Inflammatory macrophage treated with lipopolysaccharide for 1 hour (primary cell): ENCODE results near the gene F2R.
"Not testable (repeated sequence)": the region's sequence is repeated elsewhere in the genome, so short reads cannot be mapped to it uniquely, and the experiment has no call there.

Source experiments
- DNase-seq, 2 donors: peaks; one replicate each; pipeline ENCODE4 v3.0.0-alpha.2; 2020 to 2022

The F2R gene

DNA sequence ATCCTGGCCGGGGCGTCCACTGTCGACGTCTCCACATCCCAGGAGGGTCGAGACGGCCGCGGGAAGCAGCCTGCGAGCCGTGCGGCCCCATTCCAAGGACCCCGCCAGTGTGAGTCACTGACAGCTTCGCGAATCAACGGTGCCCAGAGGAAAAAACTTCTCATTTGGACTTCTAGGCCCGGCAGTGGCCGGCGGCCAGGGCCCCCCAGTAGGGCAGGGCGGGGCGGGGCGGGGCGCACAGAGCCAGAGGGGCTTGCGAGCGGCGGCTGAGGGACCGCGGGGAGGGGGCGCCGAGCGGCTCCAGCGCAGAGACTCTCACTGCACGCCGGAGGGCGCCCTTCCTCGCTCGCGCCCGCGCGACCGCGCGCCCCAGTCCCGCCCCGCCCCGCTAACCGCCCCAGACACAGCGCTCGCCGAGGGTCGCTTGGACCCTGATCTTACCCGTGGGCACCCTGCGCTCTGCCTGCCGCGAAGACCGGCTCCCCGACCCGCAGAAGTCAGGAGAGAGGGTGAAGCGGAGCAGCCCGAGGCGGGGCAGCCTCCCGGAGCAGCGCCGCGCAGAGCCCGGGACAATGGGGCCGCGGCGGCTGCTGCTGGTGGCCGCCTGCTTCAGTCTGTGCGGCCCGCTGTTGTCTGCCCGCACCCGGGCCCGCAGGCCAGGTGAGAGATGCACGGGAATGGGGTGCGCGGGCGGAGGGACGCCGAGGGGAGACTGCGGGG lies at the start of gene F2R:
Gene F2R (plus strand): TSS at position 391 of the 720 bp plus-strand sequence. CDS start 182 bp downstream, at position 573.
- DNase-seq, result peak in 1 of 2 donors; percentile 33

DNA sequence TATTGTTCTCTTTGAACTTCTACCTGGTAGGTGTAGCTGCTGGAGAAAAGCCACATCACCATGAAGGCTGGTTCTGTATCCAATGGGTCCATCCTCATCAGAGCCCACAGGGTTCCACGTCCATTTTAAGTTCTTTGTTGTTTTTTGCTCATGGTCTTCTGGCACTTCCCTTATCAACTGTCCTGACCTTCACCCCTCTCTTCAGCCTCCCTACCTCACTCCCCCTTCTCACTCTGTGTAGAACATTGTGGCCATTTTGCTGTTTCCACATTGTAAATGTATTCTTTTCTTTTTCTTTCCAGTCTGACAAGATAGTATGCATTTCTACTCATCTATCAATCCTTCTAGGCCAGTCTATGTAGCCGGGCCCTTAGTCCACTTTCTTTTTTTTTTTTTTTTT lies 48.4 kb upstream of the F2R start:
- no peak for DNase-seq

DNA sequence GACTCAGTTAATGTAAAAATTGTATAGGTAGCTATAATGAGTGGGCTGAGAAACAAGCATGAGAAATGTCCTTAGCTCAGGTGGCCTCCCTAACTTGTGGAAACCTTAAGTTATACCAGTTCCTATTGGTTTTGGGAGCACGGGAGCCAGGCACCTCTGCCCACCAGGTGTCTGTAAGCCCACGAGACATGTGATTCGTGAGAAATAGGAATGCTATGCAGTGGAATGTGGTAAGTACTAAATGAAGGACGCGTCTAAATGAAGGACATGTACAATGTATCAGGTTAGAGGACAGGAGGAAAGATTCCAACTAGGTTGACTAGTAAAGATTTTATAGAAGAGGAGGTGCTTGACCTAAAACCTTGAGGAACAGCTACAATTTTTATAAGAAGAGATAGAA lies 46.7 kb upstream of the F2R start:
- DNase-seq, result no peak

DNA sequence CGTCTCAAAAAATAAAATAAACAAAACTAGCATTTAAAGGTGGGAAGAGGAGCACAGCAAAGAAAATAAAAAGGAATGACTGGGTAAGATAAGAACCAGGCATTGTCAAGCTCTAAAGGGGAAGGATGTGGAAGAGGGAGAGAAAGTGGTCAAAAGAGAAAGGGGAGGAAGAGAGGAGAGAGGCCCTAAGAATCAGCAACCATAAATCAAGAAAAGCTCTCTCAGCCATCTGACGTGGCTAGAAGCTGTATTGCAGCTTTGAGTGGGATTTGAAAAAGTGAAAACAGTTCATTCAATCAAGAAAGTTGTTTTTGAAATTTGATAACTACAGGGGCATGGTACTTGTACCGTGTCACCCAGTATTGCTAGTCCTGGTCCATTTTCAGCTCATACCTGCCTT lies 45.4 kb upstream of the F2R start:
- DNase-seq, result no peak

DNA sequence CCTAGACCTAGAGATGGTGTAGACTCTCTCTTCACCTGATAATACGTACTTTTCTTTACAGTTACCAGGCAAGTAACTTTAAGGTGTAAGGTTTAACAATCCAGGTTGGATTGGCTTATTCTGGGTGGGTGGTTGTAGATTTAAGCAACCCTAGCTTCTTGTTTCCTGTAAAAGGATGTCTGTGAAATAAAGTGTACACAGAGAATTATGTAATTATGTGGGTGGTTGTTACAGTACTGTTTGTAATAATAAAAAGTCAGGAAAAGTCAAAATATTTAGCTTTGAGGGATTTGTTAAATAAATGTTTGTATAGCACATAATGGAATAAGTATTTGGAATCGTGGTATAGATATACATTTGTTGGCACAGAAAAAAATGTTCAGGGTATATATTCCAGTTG lies 43.7 kb upstream of the F2R start:
- DNase-seq, result peak; percentile 3 to 19

DNA sequence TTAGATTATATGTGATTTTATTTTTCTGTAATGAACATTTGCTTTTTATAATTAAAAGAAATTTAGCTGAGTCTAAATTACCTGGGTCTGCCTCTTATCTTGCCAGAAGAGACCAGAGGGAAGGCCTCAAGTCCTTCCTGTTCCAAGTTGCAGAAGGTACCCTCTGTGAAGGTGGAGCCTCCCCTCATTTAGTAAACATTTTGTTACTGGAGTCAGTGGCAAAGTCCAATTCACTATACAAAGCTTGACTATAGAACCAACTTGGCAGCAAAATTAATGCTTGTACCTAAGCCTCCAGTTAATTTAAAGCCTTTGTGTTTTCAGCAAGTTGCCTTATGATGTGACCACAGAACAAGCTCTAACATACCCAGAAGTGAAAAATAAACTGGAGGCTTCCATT lies 42.8 kb upstream of the F2R start:
- no peak for DNase-seq

DNA sequence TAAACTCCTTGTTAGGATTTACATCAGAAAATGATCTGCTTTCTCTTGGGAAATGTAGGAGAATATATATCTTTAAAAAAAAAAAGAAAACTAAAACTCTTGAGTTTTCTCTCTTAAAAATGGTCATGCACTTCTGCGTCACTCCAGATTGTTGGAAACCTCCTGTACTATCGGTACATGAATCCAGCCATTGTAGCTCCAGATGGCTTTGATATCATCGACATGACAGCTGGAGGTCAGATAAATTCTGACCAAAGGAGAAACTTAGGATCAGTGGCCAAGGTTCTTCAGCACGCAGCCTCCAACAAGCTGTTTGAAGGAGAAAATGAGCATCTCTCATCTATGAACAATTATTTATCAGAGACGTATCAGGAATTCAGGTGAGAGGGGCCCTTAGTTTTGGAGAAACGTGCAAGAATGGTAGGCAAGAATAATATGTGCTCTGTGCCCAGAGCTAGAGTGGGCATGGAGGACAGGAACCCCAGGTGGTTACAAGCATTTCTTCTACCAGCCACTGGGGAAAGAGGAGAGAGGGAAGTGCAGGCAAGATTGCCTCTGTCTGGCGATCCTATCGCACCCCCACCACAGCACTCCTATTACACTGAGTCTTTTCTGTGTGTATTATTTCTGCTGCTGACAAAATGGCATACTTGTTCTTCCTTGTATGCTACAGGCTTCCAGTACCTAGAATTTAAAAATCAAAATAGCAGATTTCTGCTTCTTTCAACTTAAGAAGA lies 41.4 kb upstream of the F2R start:
- DNase-seq, result no peak

DNA sequence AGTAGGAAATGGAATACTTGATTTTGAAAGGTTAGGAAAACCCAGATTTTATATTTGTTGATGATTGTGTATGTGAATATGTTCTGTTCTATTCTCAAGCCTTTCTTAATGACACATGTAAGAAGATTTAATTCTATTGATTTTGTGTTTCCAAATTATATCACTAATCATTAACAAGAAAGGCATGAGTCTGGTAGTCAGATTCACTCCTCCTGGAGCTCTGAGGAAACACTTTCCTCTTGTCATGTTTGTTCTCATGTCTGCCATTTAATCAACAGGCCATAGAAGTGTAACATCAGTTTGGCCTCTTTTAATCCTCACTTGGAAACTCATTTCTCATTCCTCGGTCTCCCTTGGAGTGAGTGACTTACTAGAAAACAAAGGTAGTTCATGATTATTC lies 40.6 kb upstream of the F2R start:
- no peak for DNase-seq

DNA sequence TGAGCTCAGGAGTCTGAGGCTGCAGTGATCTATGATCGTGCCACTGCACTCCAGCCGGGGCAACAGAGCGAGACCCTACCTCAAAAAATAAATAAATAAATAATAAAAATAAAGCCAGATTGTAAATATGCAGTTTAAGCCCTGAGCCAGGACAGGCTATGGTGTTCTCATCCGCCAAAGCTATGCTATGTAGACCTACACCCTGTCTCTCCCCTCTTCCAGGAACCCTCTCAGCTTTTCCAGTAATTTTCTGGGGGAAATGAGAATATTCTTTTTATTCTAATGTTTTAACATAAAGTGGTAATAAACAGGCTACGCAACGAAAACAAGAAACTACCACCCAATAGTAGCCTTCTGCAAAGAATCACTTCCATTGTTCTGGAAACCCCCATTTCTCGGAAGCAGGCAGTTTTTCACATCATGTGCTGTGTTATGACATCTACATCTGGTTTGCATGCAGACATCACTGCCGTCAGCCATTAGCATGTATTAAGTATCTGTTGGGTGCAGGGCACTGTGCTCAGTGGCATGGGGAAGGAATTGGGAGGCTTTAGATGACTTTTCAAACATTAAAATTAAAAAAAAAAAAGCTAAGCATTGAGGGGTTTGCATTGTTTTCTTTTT lies 38.0 kb upstream of the F2R start:
- no peak for DNase-seq

DNA sequence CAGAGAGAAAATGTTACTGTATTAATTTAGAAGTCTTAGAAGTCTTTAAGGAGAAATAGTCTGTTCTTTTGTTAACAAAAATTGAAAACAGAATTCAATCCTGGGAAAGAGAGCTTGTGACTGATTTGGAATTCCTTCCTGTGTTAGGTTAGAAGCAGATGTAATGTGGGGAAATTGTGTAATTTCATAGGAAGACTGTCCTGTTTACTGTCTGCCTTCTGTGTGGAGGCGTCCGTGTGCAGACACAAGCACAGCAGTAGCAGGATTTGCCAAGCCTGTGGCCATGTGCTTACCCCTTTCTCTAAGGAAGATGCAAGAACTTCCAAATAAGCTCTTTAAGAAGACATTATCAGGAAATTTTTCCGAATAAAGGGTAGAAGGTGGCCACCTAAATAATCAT lies 36.7 kb upstream of the F2R start:
- DNase-seq, result peak in 1 of 2 donors; percentile 6

DNA sequence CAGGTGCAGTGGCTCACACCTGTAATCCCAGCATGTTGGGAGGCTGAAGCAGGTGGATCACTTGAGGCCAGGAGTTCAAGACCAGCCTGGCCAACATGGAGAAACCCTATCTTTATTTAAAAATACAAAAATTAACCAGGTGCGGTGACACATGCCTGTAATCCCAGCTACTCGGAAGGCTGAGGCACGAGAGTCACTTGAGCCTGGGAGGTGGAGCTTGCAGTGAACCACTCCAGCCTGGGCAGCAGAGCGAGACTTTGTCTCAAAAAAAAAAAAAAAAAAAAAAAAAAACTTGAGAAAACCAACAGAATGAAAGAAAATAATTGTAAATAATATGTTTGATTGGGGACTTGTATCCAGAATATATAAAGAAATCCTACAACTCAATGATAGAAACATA lies 35.1 kb upstream of the F2R start:
- not testable (repeated sequence) for DNase-seq

DNA sequence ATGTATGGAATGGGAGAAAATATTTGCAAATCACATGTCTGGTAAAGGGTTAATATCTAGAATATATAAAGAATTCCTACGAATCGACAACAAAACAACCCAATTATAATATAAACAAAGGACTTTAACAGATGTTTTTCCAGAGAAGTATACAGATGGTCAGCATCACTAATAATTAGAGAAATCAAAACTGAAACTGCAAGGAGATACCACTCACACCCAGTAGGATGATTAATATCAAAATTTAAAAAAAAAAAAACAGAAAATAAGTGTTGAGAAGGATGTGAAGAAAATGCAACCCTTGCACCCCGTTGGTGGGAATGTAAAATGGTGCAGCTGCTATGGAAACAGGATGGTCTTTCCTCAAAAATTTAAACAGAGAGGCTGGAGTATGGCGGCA lies 34.6 kb upstream of the F2R start:
- no peak for DNase-seq

DNA sequence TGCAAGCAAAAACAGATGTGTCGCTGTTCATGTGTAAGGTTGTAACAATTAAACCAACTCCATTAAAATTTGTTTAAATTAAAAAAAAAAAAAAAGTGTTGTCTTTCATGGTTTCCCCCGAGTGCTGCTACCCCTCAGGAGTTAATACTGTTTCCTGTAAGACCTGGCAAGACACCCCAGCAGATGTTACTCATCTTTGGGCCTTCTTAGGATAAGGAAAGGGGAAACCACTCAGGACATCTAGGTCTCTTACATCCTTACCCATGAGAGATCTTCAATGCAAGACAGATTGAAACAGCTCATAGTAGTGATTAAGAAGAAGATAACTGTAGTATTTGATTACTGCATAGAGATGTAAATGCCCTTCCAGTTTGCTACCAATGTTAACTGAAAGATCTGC lies 33.5 kb upstream of the F2R start:
- DNase-seq, result no peak

DNA sequence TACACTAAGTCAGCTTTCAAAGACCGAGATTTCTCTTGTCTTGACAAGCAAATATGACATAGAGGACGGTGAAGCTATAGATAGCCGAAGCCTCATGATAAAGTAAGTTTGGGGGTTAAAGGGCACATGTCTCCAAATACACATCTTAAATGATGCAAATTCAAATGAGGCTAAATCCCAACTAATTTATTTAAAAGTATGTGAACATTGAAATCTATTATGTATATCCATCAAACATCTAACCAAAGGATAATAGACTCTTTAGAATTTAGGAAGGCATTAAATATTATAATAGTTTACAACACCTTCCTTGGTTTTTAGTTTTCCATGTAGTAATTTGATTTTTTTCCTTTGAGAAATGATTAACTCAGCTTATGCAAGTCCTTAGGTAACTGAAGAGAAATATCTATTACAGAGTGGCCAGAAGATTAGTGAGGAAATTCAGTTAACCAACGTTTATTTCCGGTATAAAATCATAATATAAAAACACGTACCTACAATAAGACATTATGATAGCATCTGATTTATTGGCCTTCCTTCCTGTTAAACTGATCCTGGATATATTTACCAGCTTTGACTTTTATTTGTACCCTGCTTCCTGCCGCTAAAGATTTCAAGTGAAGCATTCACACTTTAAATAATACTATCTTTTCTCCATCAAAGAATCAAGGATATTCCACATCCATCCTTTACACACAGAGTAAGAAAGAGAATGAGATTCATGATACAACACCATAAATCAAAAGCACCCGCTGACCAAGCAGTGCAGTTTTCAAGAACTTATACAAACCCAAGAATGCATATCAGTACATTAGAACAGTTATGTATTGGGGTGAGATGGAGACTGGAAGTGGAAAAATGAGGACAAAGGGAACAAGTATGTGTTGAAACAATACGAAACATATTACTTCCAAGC lies 31.9 kb upstream of the F2R start:
- DNase-seq, result no peak

DNA sequence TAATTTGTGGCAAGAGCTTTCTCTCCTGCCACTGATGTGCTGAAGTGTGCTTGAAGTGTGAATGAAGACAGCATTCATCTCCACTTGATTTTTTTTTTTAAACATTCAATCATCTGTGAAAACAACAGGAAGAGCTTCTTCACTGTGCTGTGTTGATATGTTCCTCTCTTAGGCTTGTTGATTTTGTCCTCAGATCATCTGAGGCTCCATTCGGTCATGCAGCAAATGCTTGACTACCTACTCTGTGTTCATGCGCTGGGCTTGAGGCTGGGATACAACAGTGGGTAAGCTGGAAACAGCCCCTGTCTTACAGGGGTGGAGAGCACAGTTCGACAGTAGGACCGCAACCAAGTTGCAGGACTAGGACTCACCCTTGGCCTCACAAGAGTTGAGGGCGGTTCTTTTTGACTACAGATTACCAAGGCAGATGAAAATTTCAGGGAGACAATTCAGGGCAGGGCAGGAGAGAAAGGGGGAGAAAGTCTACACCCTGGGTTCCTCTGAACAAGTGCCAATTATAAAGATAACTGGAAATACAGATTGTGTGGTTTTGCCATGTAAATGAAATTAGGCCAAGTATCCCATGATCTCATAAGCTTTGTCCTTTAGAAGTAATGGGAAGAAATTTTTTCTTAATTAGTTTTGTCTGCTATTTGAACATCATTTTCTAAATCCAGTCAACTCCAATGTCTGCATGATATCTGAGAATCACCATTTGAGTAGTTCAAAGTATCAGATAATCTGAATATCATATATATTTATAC lies 31.0 kb upstream of the F2R start:
- DNase-seq, result no peak

DNA sequence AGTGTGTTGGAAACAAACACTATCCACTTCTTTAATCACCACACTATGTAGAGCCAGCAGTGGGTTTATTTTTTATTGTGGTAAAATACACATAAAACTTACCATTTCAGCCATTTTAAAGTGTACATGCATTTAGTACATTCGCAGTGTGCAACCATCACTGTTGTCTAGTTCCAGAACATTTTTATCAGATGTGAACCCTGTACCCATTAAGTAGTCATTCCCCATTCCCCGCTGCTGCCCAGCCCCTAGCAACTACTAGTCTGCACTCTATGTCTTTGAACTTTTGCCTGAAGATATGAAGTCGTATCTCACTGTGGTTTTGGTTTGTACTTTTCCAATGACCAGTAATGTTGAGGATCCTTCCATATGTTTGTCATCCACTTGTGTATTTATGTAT lies 30.2 kb upstream of the F2R start:
- DNase-seq, result no peak

DNA sequence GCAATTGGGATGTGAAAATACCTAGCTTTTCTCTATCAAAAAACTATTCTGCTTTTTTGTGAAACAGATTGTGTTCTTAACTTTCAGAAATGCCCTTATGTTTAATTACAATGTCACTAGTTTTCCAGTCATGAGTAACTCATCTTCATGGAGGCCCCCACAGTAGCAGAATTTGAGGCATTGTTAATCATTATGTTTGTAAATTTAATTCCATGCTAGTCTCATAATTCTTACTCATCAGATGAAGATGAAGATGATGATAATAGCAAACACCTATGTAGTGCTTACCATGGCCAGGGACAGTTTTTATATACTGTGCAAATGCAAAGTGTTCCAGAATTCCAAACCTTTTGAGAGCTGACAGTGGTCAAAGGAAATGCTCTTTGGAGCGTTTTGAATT lies 27.7 kb upstream of the F2R start:
- DNase-seq, result no peak

DNA sequence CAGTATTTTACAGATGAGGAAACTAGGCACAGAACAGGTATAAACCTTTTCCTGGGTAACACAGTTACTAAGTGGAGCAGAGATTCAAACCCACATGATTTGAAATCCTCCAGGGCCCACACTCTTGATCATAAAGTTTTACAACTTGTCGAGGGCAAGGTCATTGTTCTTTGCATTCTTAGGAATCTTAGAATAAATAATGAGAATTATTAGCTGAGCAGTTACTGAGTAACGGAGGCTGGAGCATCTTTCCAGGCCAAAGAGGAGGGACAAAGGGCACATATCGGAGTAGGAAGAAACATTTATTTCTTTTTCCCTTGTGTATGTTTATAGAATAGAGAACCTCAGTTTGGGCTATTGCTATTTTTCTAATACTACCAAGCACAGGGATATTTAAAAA lies 27.1 kb upstream of the F2R start:
- no peak for DNase-seq

DNA sequence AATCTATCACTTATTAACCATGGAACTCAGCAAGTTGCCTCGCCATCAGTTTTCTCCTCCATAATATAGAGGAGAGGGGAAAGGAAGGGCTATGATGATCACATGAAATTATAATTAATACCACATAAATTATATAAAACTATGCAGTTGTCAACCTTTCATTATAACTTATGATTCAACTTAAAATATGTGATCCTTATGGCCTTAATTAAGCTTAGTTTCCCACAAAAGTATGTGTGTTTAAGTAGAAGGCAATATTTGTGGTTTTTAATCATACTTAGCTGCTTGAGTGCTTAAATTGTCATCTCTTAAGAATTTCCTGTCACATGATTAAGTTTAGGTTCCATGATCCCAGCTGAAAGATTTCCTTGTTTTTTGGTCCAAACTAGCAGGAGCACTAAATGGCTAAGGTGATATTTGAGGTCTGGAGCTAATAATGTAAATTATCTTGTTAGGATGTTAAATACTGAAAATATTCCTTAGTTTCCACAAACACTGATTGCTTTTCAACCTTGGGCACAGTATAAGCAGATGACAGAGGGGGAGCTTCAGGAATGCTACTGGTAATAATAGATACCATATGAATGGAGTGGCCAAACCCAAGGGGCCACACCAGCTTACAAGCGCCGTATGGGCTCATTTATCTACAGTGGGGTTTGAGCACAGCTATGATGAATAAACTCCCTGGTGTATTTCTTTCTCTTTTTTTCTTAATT lies 26.4 kb upstream of the F2R start:
- no peak for DNase-seq

DNA sequence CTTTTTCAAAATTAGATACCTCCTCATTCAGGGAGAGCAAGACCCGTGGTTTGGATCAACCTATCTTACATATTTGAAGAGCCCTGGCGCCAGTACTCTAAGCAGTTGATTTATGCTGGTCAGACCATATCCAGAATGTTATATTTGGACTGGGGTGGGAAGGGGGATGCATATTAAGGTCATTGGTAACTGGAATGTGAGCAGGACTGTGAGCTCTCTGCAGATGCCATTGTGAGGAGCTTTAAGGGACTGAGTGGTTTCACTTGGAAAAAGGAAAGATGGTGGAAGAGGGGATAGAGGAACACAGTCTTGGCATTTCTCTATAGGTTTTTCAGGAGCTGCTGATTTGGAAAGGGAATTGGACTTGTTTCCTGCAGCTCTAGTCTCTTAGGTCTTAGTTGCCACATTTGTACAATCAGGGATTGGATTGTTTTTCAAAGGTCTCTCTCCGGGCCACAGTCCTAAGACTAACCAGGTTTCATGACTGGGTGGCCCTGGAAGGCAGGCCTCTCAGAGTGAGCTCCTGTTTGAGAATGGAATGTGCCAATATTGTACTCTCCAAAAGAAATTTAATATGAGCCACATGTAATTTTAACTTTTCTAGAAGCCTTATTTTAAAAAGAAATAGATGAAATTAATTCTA lies 25.8 kb upstream of the F2R start:
- DNase-seq, result no peak
